ENCODE measurements around the gene HOXB4. TPM values are rescaled to one million over a fixed set of nuclear protein-coding genes. Genes with fewer than 3 reads are reported as not detected.

HOXB4 gene
- total RNA-seq, 1 donor from 2014 or later, result not detected

GRCh38 chr17:48605991-48606891, 28.1 kb upstream of the HOXB4 start:
- Mint-ChIP-seq H3K36me3 (ENCODE audit: low read depth) (peaks cover 8% of the 10 kb centered on the region), H3K4me3 (ENCODE audit: unreplicated experiment) (no peak overlapping the region), H3K27ac (ENCODE audit: unreplicated experiment) (no peak overlapping the region), H3K27me3 (ENCODE audit: low read depth) (peaks cover 83% of the 10 kb centered on the region), H3K9me3 (ENCODE audit: low read depth) (peaks cover 2% of the 10 kb centered on the region), H3K4me1 (ENCODE audit: low read depth) (no peaks in the 10 kb centered on the region)
- TF ChIP-seq CTCF (IDR thresholded peaks at IDR 0.05), result no peak
- DNase-seq (ENCODE audit: low spot score), result no peak

- Mint-ChIP-seq H3K27me3 (ENCODE audit: low read depth) (peaks cover 84% of the 10 kb centered on the region), H3K27ac (ENCODE audit: unreplicated experiment) (no peak overlapping the region), H3K9me3 (ENCODE audit: low read depth) (peaks cover 2% of the 10 kb centered on the region), H3K4me1 (ENCODE audit: low read depth) (no peaks in the 10 kb centered on the region), H3K36me3 (ENCODE audit: low read depth) (peaks cover 7% of the 10 kb centered on the region), H3K4me3 (ENCODE audit: unreplicated experiment) (no peak overlapping the region)
- TF ChIP-seq CTCF (IDR thresholded peaks at IDR 0.05), result no peak
- no peak for DNase-seq (ENCODE audit: low spot score)
Observed at GRCh38 chr17:48605409-48605919, 27.3 kb upstream of the HOXB4 start.

- DNase-seq (ENCODE audit: low spot score), result no peak
- Mint-ChIP-seq H3K27ac (ENCODE audit: unreplicated experiment) (no peak within 1 kb of the TSS), H3K36me3 (ENCODE audit: low read depth) (peaks cover 7% of the 10 kb centered on the region), H3K27me3 (ENCODE audit: low read depth) (peaks cover 89% of the 10 kb centered on the region), H3K9me3 (ENCODE audit: low read depth) (peaks cover 2% of the 10 kb centered on the region), H3K4me1 (ENCODE audit: low read depth) (no peaks in the 10 kb centered on the region), H3K4me3 (ENCODE audit: unreplicated experiment) (no peak within 1 kb of the TSS)
- TF ChIP-seq CTCF (IDR thresholded peaks at IDR 0.05), result no peak
Observed at GRCh38 chr17:48604770-48605329, 26.7 kb upstream of the HOXB4 start, which contains the start of gene HOXB6. Gene HOXB6 (minus strand): TSS chr17:48604986. CDS start chr17:48598150, 6,836 bp downstream.

- no peak for TF ChIP-seq CTCF (IDR thresholded peaks at IDR 0.05)
- Mint-ChIP-seq H3K27ac (ENCODE audit: unreplicated experiment) (no peak overlapping the region), H3K27me3 (ENCODE audit: low read depth) (peaks cover 89% of the 10 kb centered on the region), H3K9me3 (ENCODE audit: low read depth) (peaks cover 2% of the 10 kb centered on the region), H3K4me1 (ENCODE audit: low read depth) (no peaks in the 10 kb centered on the region), H3K36me3 (ENCODE audit: low read depth) (peaks cover 7% of the 10 kb centered on the region), H3K4me3 (ENCODE audit: unreplicated experiment) (no peak overlapping the region)
- no peak for DNase-seq (ENCODE audit: low spot score)
Observed at GRCh38 chr17:48603959-48604769, 26.0 kb upstream of the HOXB4 start.

All from chondrocyte (in vitro differentiated cells).